Neural progenitor cell (in vitro differentiated cells): Measurements from ENCODE around the gene PLCL1.

Experiments
- CTCF ChIP-seq: fragments of 200-600 bp; sonication (generic); IDR thresholded peaks from 2 replicates; pipeline ENCODE4 v1.5.1; 2017; ENCODE audit warnings: antibody characterized with exemption, mild to moderate bottlenecking
- EZH2 ChIP-seq: fragments of 200-600 bp; sonication (generic); IDR thresholded peaks from 2 replicates; pipeline ENCODE4 v1.6.1; 2017; ENCODE audit warnings: antibody characterized with exemption, mild to moderate bottlenecking, moderate library complexity

GRCh38 chr2:197998702-197999101, 194.3 kb downstream of the PLCL1 start:
- TF ChIP-seq CTCF, result no peak
- no peak for TF ChIP-seq EZH2
